WERI-Rb-1 (cell line): ENCODE results near the gene NACC2.

ENCODE experiments used
- DNase-seq: peaks from one replicate; pipeline ENCODE4 v3.0.0-alpha.2; 2020
- H3K27ac ChIP-seq: fragments of 250-450 bp; sonication (Bioruptor Pico); 2 replicates; pipeline ENCODE4 v1.5.1; 2020; ENCODE audit warnings: mild to moderate bottlenecking, moderate library complexity
- H3K27me3 ChIP-seq: fragments of 250-450 bp; sonication (Bioruptor Pico); 2 replicates; pipeline ENCODE4 v1.5.1; 2021; ENCODE audit warnings: mild to moderate bottlenecking, low read depth, moderate library complexity; ENCODE audit not compliant: insufficient read depth, severe bottlenecking
- H3K36me3 ChIP-seq: fragments of 250-450 bp; sonication (Bioruptor Pico); 2 replicates; pipeline ENCODE4 v1.5.1; 2020; ENCODE audit warnings: mild to moderate bottlenecking, moderate library complexity
- H3K4me3 ChIP-seq: 2 replicates; pipeline ENCODE4 v1.5.1; 2011; ENCODE audit warnings: low read depth, mild to moderate bottlenecking, control low read depth, low read length
- H3K9me3 ChIP-seq: fragments of 250-450 bp; sonication (Bioruptor Pico); 2 replicates; pipeline ENCODE4 v1.5.1; 2021; ENCODE audit warnings: mild to moderate bottlenecking, moderate library complexity; ENCODE audit not compliant: severe bottlenecking
- TF ChIP-seq, protein P1 (sequence below): IDR thresholded peaks from 2 replicates; pipeline ENCODE4 v1.5.1; 2011; ENCODE audit warnings: low read depth, mild to moderate bottlenecking, control low read depth, inconsistent platforms, low read length

Gene NACC2

GRCh38 chr9:136131629-136132511 is 36.8 kb upstream of the NACC2 start:
- no peaks in the 10 kb centered on the region for H3K27me3 ChIP-seq
- H3K27ac ChIP-seq, result no peak overlapping the region; the same call in 1 of the 2 replicates
- no peak for DNase-seq
- TF ChIP-seq, protein P1, sequence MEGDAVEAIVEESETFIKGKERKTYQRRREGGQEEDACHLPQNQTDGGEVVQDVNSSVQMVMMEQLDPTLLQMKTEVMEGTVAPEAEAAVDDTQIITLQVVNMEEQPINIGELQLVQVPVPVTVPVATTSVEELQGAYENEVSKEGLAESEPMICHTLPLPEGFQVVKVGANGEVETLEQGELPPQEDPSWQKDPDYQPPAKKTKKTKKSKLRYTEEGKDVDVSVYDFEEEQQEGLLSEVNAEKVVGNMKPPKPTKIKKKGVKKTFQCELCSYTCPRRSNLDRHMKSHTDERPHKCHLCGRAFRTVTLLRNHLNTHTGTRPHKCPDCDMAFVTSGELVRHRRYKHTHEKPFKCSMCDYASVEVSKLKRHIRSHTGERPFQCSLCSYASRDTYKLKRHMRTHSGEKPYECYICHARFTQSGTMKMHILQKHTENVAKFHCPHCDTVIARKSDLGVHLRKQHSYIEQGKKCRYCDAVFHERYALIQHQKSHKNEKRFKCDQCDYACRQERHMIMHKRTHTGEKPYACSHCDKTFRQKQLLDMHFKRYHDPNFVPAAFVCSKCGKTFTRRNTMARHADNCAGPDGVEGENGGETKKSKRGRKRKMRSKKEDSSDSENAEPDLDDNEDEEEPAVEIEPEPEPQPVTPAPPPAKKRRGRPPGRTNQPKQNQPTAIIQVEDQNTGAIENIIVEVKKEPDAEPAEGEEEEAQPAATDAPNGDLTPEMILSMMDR, result no peak
- no peak overlapping the region for H3K4me3 ChIP-seq
- H3K9me3 ChIP-seq, result no peaks in the 10 kb centered on the region
- no peaks in the 10 kb centered on the region for H3K36me3 ChIP-seq

DNA sequence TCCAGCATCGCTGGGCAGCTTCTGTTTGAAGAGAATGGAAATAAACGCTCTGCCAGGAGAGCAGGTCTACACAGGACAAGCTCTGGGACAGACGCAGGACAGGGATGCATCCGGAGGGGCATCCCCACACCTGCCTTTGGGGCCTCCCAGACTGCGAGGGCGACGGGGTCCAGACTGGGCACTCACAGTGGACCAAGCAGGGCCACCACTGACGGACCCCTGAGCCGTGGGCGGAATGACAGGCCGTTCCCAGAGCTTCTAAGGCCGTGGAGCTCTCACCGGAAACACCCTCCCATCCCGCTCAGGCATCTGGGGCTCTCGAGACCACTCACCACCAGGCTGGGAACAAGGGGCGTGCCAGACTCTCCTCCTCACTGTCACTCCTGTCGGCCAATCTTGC is 34.1 kb upstream of the NACC2 start:
- no peaks in the 10 kb centered on the region for H3K36me3 ChIP-seq
- TF ChIP-seq, protein P1, result no peak
- no peaks in the 10 kb centered on the region for H3K27me3 ChIP-seq
- H3K27ac ChIP-seq, result no peak overlapping the region
- no peaks in the 10 kb centered on the region for H3K9me3 ChIP-seq
- no peak overlapping the region for H3K4me3 ChIP-seq
- DNase-seq, result no peak

- TF ChIP-seq, protein P1, result no peak
- Histone ChIP-seq H3K27ac (no peak overlapping the region), H3K27me3 (no peaks in the 10 kb centered on the region), H3K9me3 (no peaks in the 10 kb centered on the region), H3K4me3 (no peak overlapping the region), H3K36me3 (no peaks in the 10 kb centered on the region)
- no peak for DNase-seq
These were observed 33.3 kb upstream of the NACC2 start for GRCh38 chr9:136128436-136128835.

DNA sequence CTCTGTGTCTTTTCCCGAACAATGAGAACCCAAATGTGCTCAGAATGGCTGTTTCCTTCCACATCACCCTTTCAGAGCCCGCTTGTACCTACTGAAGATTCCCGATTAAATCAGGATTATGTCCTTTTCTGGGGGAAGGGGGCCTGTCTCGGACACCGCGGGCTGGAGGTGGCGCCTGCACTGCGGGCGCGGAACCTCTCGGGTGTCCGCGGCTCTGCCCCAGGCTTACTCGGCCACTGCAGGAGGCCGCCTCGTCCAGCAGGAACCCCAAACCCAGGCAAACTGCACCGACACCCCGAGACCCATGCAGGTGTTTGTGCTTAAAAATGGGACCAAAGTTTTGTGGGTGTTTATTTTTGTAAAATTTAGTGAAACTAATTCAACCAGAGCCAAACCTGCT is 32.2 kb upstream of the NACC2 start:
- H3K27me3 ChIP-seq, result no peaks in the 10 kb centered on the region
- no peaks in the 10 kb centered on the region for H3K9me3 ChIP-seq
- DNase-seq, result no peak
- TF ChIP-seq, protein P1, result no peak
- no peaks in the 10 kb centered on the region for H3K36me3 ChIP-seq
- H3K4me3 ChIP-seq, result no peak overlapping the region
- H3K27ac ChIP-seq, result no peak overlapping the region

DNA sequence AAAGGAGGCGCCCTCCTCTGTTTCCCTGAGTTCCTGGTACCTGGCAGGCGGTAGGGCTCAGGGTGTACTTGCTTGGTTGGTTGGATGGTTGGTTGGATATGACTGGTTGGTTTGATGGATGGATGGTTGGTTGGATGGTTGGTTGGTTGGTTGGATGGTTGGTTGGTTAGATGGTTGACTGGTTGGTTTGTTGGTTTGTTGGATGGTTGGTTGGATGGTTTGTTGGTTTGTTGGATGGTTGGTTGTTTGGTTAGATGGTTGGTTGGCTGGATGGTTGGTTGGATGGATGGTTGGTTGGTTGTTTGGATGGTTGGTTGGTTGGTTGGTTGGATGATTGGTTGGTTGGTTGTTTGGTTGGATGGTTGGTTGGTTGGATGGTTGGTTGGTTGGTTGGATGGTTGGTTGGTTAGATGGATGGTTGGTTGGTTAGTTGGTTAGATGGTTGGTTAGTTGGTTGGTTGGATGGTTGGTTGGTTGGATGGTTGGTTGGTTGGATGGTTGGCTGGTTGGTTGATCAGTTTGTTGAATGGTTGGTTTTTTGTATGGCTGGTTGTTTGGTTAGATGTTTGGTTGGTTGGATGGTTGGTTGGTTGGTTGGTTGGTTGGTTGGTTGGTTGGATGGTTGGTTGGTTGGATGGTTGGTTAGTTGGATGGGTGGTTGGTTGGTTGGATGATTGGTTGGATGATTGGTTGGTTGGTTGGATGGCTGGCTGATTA is 30.0 kb upstream of the NACC2 start:
- TF ChIP-seq, protein P1, result no peak
- Histone ChIP-seq H3K4me3 (no peak overlapping the region), H3K9me3 (no peaks in the 10 kb centered on the region), H3K27me3 (no peaks in the 10 kb centered on the region), H3K27ac (no peak overlapping the region), H3K36me3 (no peaks in the 10 kb centered on the region)
- no peak for DNase-seq
